Progenitor cell of endocrine pancreas (in vitro differentiated cells): ENCODE data around the gene DRG2. TPM values are rescaled to one million over a fixed set of nuclear protein-coding genes. Genes with fewer than 3 reads are reported as not detected.

Source experiments
- DNase-seq: peaks from one replicate; pipeline ENCODE4 v3.0.0; 2021; ENCODE audit warnings: low spot score; ENCODE audit not compliant: unreplicated experiment
- H3K27ac Mint-ChIP-seq: 2 replicates; pipeline ENCODE4 v1.8.0; 2021; ENCODE audit warnings: mild to moderate bottlenecking, moderate library complexity, mixed read lengths
- H3K27me3 Mint-ChIP-seq: 2 replicates; pipeline ENCODE4 v1.8.0; 2021; ENCODE audit warnings: mixed read lengths
- H3K36me3 Mint-ChIP-seq: 2 replicates; pipeline ENCODE4 v1.8.0; 2022; ENCODE audit warnings: mixed read lengths; ENCODE audit not compliant: insufficient read depth
- H3K4me1 Mint-ChIP-seq: 2 replicates; pipeline ENCODE4 v1.8.0; 2021; ENCODE audit warnings: low read depth, mixed read lengths
- H3K4me3 Mint-ChIP-seq: 2 replicates; pipeline ENCODE4 v1.8.0; 2021; ENCODE audit warnings: low read depth, mild to moderate bottlenecking, moderate library complexity, mixed read lengths
- H3K9me3 Mint-ChIP-seq: 2 replicates; pipeline ENCODE4 v1.8.0; 2021; ENCODE audit warnings: low read depth, mixed read lengths
- CTCF ChIP-seq: fragments of 200-600 bp; sonication (generic); IDR thresholded peaks from one replicate; pipeline ENCODE4 v1.5.0; 2021; ENCODE audit warnings: antibody characterized with exemption, mild to moderate bottlenecking; ENCODE audit not compliant: unreplicated experiment
- total RNA-seq: library from RNA; stranded (reverse); gene quantifications from 2 replicates; pipeline ENCODE4 v1.2.1, GENCODE V29; 2021

DRG2 gene
- total RNA-seq, 1 donor from 2014 or later: 42.9 TPM

DNA sequence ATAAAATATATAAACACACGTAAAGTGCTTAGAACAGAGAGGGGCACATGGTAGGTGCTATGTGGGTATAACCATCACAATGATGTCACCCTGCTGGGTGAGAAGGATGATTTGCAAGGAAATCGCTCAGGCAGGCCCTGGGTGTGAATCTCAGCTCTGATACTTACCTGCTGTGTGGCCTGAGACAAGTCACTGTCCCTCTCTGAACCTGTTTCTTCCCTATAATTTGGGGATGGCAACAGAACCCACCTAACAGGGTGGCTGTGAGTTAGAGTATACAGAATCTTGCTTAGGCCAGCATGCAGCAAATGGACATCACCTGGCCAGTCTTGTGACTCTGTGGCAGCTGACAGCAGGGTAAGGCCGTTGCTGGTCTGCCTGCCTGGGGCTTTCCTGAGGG, 59.2 kb downstream of the DRG2 start:
- H3K27ac Mint-ChIP-seq: no peak overlapping the region
- TF ChIP-seq CTCF: no peak
- no peaks in the 10 kb centered on the region for H3K9me3 Mint-ChIP-seq
- DNase-seq: no peak
- H3K4me1 Mint-ChIP-seq: no peaks in the 10 kb centered on the region
- H3K27me3 Mint-ChIP-seq: no peaks in the 10 kb centered on the region
- no peak overlapping the region for H3K4me3 Mint-ChIP-seq
- H3K36me3 Mint-ChIP-seq: no peaks in the 10 kb centered on the region

DNA sequence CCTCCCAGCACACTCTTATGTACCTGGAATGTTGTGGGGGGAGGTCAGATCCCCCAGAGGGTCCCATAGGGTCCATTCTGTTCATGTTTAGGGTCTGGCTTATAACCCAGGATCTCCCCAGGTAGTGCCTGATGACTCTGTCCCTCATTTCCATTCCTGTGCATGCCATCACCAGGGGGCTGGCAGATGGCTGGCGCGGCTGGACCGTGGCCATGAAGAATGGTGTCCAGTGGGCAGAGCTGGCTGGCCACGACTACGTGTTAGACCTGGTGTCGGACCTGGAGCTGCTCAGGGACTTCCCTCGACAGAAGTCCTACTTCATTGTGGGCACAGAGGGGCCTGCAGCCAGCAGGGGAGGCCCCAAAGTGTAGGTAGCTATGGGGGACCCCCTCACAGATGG, 60.8 kb downstream of the DRG2 start:
- TF ChIP-seq CTCF: no peak
- H3K27ac Mint-ChIP-seq: no peak overlapping the region
- no peak overlapping the region for H3K4me3 Mint-ChIP-seq
- DNase-seq: no peak
- peaks cover 4% of the 10 kb centered on the region for H3K4me1 Mint-ChIP-seq
- peaks cover 4% of the 10 kb centered on the region for H3K27me3 Mint-ChIP-seq
- H3K9me3 Mint-ChIP-seq: no peaks in the 10 kb centered on the region
- H3K36me3 Mint-ChIP-seq: no peaks in the 10 kb centered on the region

- no peak overlapping the region for H3K27ac Mint-ChIP-seq
- no peaks in the 10 kb centered on the region for H3K9me3 Mint-ChIP-seq
- no peak overlapping the region for H3K4me3 Mint-ChIP-seq
- peaks cover 7% of the 10 kb centered on the region for H3K27me3 Mint-ChIP-seq
- no peaks in the 10 kb centered on the region for H3K36me3 Mint-ChIP-seq
- peaks cover 8% of the 10 kb centered on the region for H3K4me1 Mint-ChIP-seq
- no peak for TF ChIP-seq CTCF
- DNase-seq: no peak
These were observed 63.5 kb downstream of the DRG2 start for GRCh38 chr17:18151290-18151689.

DNA sequence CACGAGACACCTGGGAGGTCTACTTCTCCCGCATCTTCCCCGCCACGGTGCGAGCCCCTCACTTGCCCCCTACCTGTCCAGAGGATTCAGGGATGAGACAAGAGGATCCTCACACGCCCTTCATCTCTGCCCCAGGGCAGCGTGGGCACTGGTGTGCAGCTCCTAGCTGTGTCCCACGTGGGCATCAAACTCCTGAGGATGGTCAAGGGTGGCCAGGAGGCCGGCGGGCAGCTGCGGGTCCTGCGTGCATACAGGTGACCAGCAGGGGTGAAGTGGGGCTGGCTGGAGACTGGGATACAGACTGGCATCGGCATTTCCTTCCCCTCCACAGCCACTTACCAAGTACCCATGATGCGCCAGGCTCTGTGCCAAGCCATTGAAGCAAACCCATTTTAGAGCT, 67.4 kb downstream of the DRG2 start:
- Mint-ChIP-seq H3K27me3 (peaks cover 11% of the 10 kb centered on the region), H3K36me3 (no peaks in the 10 kb centered on the region), H3K4me1 (peaks cover 15% of the 10 kb centered on the region), H3K27ac (no peak overlapping the region), H3K4me3 (no peak overlapping the region), H3K9me3 (no peaks in the 10 kb centered on the region)
- TF ChIP-seq CTCF: no peak
- no peak for DNase-seq

DNA sequence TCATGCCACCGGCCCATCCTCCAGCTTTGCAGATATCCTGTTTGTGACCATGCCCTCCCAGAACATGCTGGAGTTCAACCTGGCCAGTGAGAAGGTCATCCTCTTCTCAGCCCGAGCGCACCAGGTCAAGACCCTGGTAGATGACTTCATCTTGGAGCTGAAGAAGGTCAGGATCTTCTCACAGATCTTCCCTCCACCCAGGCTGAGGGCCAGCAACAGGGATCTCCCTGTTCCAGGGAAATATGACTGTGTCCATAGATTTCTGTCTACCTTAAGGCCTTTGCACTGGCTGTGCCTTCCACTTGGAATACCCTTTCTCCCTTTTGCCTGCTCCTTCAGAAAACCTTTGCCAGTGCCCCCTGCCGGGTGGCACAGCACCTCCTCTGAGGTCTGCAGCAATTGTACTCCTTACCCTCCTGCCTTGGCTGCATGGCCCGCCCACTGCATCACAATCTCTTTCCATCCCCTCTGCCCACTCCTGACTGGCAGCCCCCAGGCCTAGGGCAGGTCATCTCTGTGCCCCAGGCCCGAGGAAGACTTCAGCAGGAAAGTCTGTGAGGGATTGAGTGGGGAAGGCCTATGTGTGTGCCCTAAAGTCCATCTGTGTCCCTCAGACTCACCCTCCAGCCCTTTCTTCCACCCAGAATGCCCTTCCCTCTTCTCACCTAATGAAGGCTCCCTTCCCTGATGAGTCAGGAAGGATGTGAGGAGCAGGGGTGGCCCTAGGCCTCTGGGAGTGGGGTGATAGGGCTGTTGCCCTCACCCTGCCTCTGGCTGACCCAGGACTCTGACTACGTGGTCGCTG, 68.6 kb downstream of the DRG2 start:
- Mint-ChIP-seq H3K4me3 (no peak overlapping the region), H3K4me1 (peaks cover 15% of the 10 kb centered on the region), H3K27ac (no peak overlapping the region)

More for the DNA sequence above, 68.6 kb downstream of the DRG2 start:
- no peaks in the 10 kb centered on the region for H3K9me3 Mint-ChIP-seq
- H3K36me3 Mint-ChIP-seq: no peaks in the 10 kb centered on the region
- peaks cover 11% of the 10 kb centered on the region for H3K27me3 Mint-ChIP-seq
- no peak for TF ChIP-seq CTCF
- DNase-seq: no peak
